ENCODE data around the gene FABP3. TPM values are rescaled to one million over a fixed set of nuclear protein-coding genes. Genes with fewer than 3 reads are reported as not detected.
A peak's percentile ranks its signal among the peaks of the same experiment; 100 is the strongest.

FABP3 gene
- polyA plus RNA-seq, 1 donor from 2014 or later: 7.1 TPM

- Histone ChIP-seq H3K4me3 (ENCODE audit: low read length) (peak overlapping the region; percentile 59), H3K9ac (ENCODE audit: low read length) (peak overlapping the region; percentile 39), H3K27me3 (ENCODE audit: insufficient read depth, low read depth, low read length) (no peaks in the 10 kb centered on the region), H3K79me2 (replicated peaks; ENCODE audit: insufficient read depth, low read length) (no peaks in the 10 kb centered on the region), H2AFZ (ENCODE audit: low read depth, low read length) (no peak overlapping the region), H4K20me1 (ENCODE audit: insufficient read depth) (no peaks in the 10 kb centered on the region), H3K36me3 (ENCODE audit: insufficient read depth, low read length) (no peaks in the 10 kb centered on the region), H3K9me2 (ENCODE audit: insufficient read depth, low read length) (no peaks in the 10 kb centered on the region), H3F3A (ENCODE audit: insufficient read depth, low read length, poor library complexity, severe bottlenecking) (no peaks in the 10 kb centered on the region), H3K4me2 (ENCODE audit: low read length) (no peak overlapping the region), H3K27ac (ENCODE audit: low read length) (no peak overlapping the region), H3K9me3 (ENCODE audit: low read length) (no peaks in the 10 kb centered on the region)
- peak; percentile 86 for TF ChIP-seq RAD21 (conservative IDR thresholded peaks at IDR 0.05)
- peak; percentile 93 for TF ChIP-seq SMC3 (conservative IDR thresholded peaks at IDR 0.05; ENCODE audit: poor library complexity)
- peak; percentile 10 for TF ChIP-seq MXI1 (conservative IDR thresholded peaks at IDR 0.05; ENCODE audit: poor library complexity, severe bottlenecking)
- peak; percentile 91 for TF ChIP-seq CTCF (IDR thresholded peaks at IDR 0.05; ENCODE audit: poor library complexity, severe bottlenecking)
- no peak for TF ChIP-seq EP300 (conservative IDR thresholded peaks at IDR 0.05; ENCODE audit: poor library complexity, severe bottlenecking)
Observed at GRCh38 chr1:31394584-31395193, 21.8 kb upstream of the FABP3 start.

GRCh38 chr1:31393463-31393862 is 20.6 kb upstream of the FABP3 start:
- no peak overlapping the region for H3K9ac ChIP-seq (ENCODE audit: low read length)
- H2AFZ ChIP-seq (ENCODE audit: low read depth, low read length): no peak overlapping the region
- no peaks in the 10 kb centered on the region for H4K20me1 ChIP-seq (ENCODE audit: insufficient read depth)
- TF ChIP-seq SMC3 (conservative IDR thresholded peaks at IDR 0.05; ENCODE audit: poor library complexity) (no peak), RAD21 (conservative IDR thresholded peaks at IDR 0.05) (no peak), CTCF (IDR thresholded peaks at IDR 0.05; ENCODE audit: poor library complexity, severe bottlenecking) (no peak), REST (IDR thresholded peaks at IDR 0.05; ENCODE audit: borderline replicate concordance) (no peak), POLR2AphosphoS5 (IDR thresholded peaks at IDR 0.05) (no peak), MXI1 (conservative IDR thresholded peaks at IDR 0.05; ENCODE audit: poor library complexity, severe bottlenecking) (no peak), EP300 (conservative IDR thresholded peaks at IDR 0.05; ENCODE audit: poor library complexity, severe bottlenecking) (no peak), TAF1 (IDR thresholded peaks at IDR 0.05; ENCODE audit: low read depth) (no peak), EZH2 (IDR thresholded peaks at IDR 0.05; ENCODE audit: borderline replicate concordance, insufficient read depth, low read length, poor library complexity, severe bottlenecking) (no peak)
- no peaks in the 10 kb centered on the region for H3F3A ChIP-seq (ENCODE audit: insufficient read depth, low read length, poor library complexity, severe bottlenecking)
- no peak overlapping the region for H3K4me3 ChIP-seq (ENCODE audit: low read length)
- H3K27ac ChIP-seq (ENCODE audit: low read length): no peak overlapping the region
- no peaks in the 10 kb centered on the region for H3K36me3 ChIP-seq (ENCODE audit: insufficient read depth, low read length)
- H3K9me3 ChIP-seq (ENCODE audit: low read length): no peaks in the 10 kb centered on the region
- H3K9me2 ChIP-seq (ENCODE audit: insufficient read depth, low read length): no peaks in the 10 kb centered on the region
- H3K79me2 ChIP-seq (replicated peaks; ENCODE audit: insufficient read depth, low read length): no peaks in the 10 kb centered on the region
- H3K27me3 ChIP-seq (ENCODE audit: insufficient read depth, low read depth, low read length): no peaks in the 10 kb centered on the region
- H3K4me2 ChIP-seq (ENCODE audit: low read length): no peak overlapping the region
